IPS-15b (cell line): ENCODE measurements around the gene AK9.
"Not testable (repeated sequence)": the region's sequence is repeated elsewhere in the genome, so short reads cannot be mapped to it uniquely, and the experiment has no call there.

Experiments
- H3K27me3 ChIP-seq: one replicate; pipeline ENCODE4 v1.6.1; 2013; ENCODE audit warnings: low read length; ENCODE audit not compliant: control insufficient read depth, insufficient read depth
- H3K36me3 ChIP-seq: one replicate; pipeline ENCODE4 v1.6.1; 2013; ENCODE audit warnings: low read length; ENCODE audit not compliant: control insufficient read depth, insufficient read depth
- H3K4me1 ChIP-seq: one replicate; pipeline ENCODE4 v1.6.1; 2013; ENCODE audit warnings: mild to moderate bottlenecking, low read length; ENCODE audit not compliant: control insufficient read depth, insufficient read depth
- H3K4me3 ChIP-seq: one replicate; pipeline ENCODE4 v1.5.1; 2013; ENCODE audit warnings: low read depth, low read length
- H3K9ac ChIP-seq: one replicate; pipeline ENCODE4 v1.6.1; 2013; ENCODE audit warnings: low read depth, mild to moderate bottlenecking, low read length
- H3K9me3 ChIP-seq: one replicate; pipeline ENCODE4 v1.6.1; 2013; ENCODE audit warnings: mild to moderate bottlenecking, low read length; ENCODE audit not compliant: control insufficient read depth, insufficient read depth

The AK9 gene

GRCh38 chr6:109523478-109523877, 167.5 kb downstream of the AK9 start:
- Histone ChIP-seq H3K36me3 (no peaks in the 10 kb centered on the region), H3K9me3 (no peaks in the 10 kb centered on the region), H3K27me3 (no peaks in the 10 kb centered on the region), H3K4me1 (peaks cover 8% of the 10 kb centered on the region), H3K9ac (no peak overlapping the region), H3K4me3 (no peak overlapping the region)

- H3K27me3 ChIP-seq = no peaks in the 10 kb centered on the region
- H3K9ac ChIP-seq = no peak overlapping the region
- no peak overlapping the region for H3K4me3 ChIP-seq
- no peaks in the 10 kb centered on the region for H3K4me1 ChIP-seq
- H3K36me3 ChIP-seq = no peaks in the 10 kb centered on the region
- H3K9me3 ChIP-seq = no peaks in the 10 kb centered on the region
These were observed 169.9 kb downstream of the AK9 start for GRCh38 chr6:109521080-109521479.

GRCh38 chr6:109519647-109520046, 171.4 kb downstream of the AK9 start:
- H3K27me3 ChIP-seq, H3K9me3 ChIP-seq, H3K4me1 ChIP-seq, H3K9ac ChIP-seq, H3K4me3 ChIP-seq, H3K36me3 ChIP-seq: not testable (repeated sequence)

GRCh38 chr6:109516929-109517328, 174.1 kb downstream of the AK9 start:
- no peaks in the 10 kb centered on the region for H3K36me3 ChIP-seq
- H3K9me3 ChIP-seq = no peaks in the 10 kb centered on the region
- H3K9ac ChIP-seq = no peak overlapping the region
- H3K4me3 ChIP-seq = no peak overlapping the region
- H3K27me3 ChIP-seq = no peaks in the 10 kb centered on the region
- H3K4me1 ChIP-seq = peaks cover 12% of the 10 kb centered on the region

GRCh38 chr6:109515781-109516409, 175.1 kb downstream of the AK9 start:
- Histone ChIP-seq H3K9me3 (peaks cover 6% of the 10 kb centered on the region), H3K27me3 (no peaks in the 10 kb centered on the region), H3K4me1 (peaks cover 13% of the 10 kb centered on the region)

GRCh38 chr6:109514946-109515345, 176.1 kb downstream of the AK9 start:
- Histone ChIP-seq H3K4me3 (no peak overlapping the region), H3K9me3 (peaks cover 15% of the 10 kb centered on the region), H3K27me3 (no peaks in the 10 kb centered on the region), H3K36me3 (no peaks in the 10 kb centered on the region), H3K9ac (no peak overlapping the region), H3K4me1 (peaks cover 13% of the 10 kb centered on the region)

More at GRCh38 chr6:109515781-109516409, 175.1 kb downstream of the AK9 start:
- Histone ChIP-seq H3K4me3 (no peak overlapping the region), H3K36me3 (no peaks in the 10 kb centered on the region), H3K9ac (no peak overlapping the region)

- H3K9ac ChIP-seq = no peak overlapping the region
- H3K9me3 ChIP-seq = peaks cover 19% of the 10 kb centered on the region
- H3K4me1 ChIP-seq = peaks cover 13% of the 10 kb centered on the region
- H3K36me3 ChIP-seq = peaks cover 3% of the 10 kb centered on the region
- no peaks in the 10 kb centered on the region for H3K27me3 ChIP-seq
- no peak overlapping the region for H3K4me3 ChIP-seq
These were observed 177.4 kb downstream of the AK9 start for GRCh38 chr6:109513571-109514071.

- Histone ChIP-seq H3K27me3 (no peaks in the 10 kb centered on the region), H3K4me3 (no peak overlapping the region), H3K36me3 (peaks cover 3% of the 10 kb centered on the region), H3K9me3 (peaks cover 19% of the 10 kb centered on the region), H3K4me1 (peaks cover 18% of the 10 kb centered on the region), H3K9ac (no peak overlapping the region)
These were observed 178.7 kb downstream of the AK9 start for GRCh38 chr6:109512271-109512817.

- Histone ChIP-seq H3K4me1 (peaks cover 18% of the 10 kb centered on the region), H3K4me3 (no peak overlapping the region)
These were observed 179.2 kb downstream of the AK9 start for GRCh38 chr6:109511832-109512231.

GRCh38 chr6:109510358-109510757, 180.6 kb downstream of the AK9 start:
- H3K36me3 ChIP-seq = peaks cover 3% of the 10 kb centered on the region
- peaks cover 19% of the 10 kb centered on the region for H3K9me3 ChIP-seq
- no peaks in the 10 kb centered on the region for H3K27me3 ChIP-seq
- no peak overlapping the region for H3K9ac ChIP-seq
- peaks cover 18% of the 10 kb centered on the region for H3K4me1 ChIP-seq
- no peak overlapping the region for H3K4me3 ChIP-seq

More at GRCh38 chr6:109511832-109512231, 179.2 kb downstream of the AK9 start:
- Histone ChIP-seq H3K27me3 (no peaks in the 10 kb centered on the region), H3K36me3 (peaks cover 3% of the 10 kb centered on the region), H3K9ac (no peak overlapping the region), H3K9me3 (peaks cover 19% of the 10 kb centered on the region)

- Histone ChIP-seq H3K9ac (no peak overlapping the region), H3K9me3 (peaks cover 19% of the 10 kb centered on the region), H3K4me1 (peaks cover 8% of the 10 kb centered on the region)
These were observed 182.7 kb downstream of the AK9 start for GRCh38 chr6:109508166-109508860.

More at GRCh38 chr6:109508166-109508860, 182.7 kb downstream of the AK9 start:
- no peaks in the 10 kb centered on the region for H3K27me3 ChIP-seq
- H3K4me3 ChIP-seq = no peak overlapping the region
- H3K36me3 ChIP-seq = peaks cover 3% of the 10 kb centered on the region
